Stimulated activated CD8-positive, alpha-beta memory T cell treated with anti-CD3 and anti-CD28 coated beads, Interleukin-12 subunit alpha, Interleukin-12 subunit beta, amount 100 ng/mL, for 1 hour (primary cell): ENCODE results near the gene ASAP3.

Experiments
- DNase-seq: peaks from one replicate; pipeline ENCODE4 v3.0.0-alpha.2; 2020; ENCODE audit warnings: low read depth

The ASAP3 gene

GRCh38 chr1:23477359-23478144, 6.4 kb downstream of the ASAP3 start:
- DNase-seq = no peak

GRCh38 chr1:23475641-23476040, 8.3 kb downstream of the ASAP3 start:
- DNase-seq = no peak

- DNase-seq = no peak
Observed at GRCh38 chr1:23475134-23475628, 8.8 kb downstream of the ASAP3 start.

- no peak for DNase-seq
Observed at GRCh38 chr1:23473037-23473800, 10.8 kb downstream of the ASAP3 start.

- DNase-seq = no peak
Observed at GRCh38 chr1:23472351-23473036, 11.5 kb downstream of the ASAP3 start.

- no peak for DNase-seq
Observed at GRCh38 chr1:23471473-23472075, 12.4 kb downstream of the ASAP3 start.

GRCh38 chr1:23470282-23471070, 13.5 kb downstream of the ASAP3 start:
- no peak for DNase-seq

- no peak for DNase-seq
Observed at GRCh38 chr1:23469372-23469982, 14.5 kb downstream of the ASAP3 start.

- no peak for DNase-seq
Observed at GRCh38 chr1:23466423-23466989, 17.5 kb downstream of the ASAP3 start.

GRCh38 chr1:23463286-23463685, 20.7 kb downstream of the ASAP3 start:
- no peak for DNase-seq

- DNase-seq = no peak
Observed at GRCh38 chr1:23462766-23463165, 21.2 kb downstream of the ASAP3 start.

- no peak for DNase-seq
Observed at GRCh38 chr1:23461050-23461449, 22.9 kb downstream of the ASAP3 start.

GRCh38 chr1:23460519-23460918, 23.5 kb downstream of the ASAP3 start:
- DNase-seq = no peak

- DNase-seq = no peak
Observed at GRCh38 chr1:23459338-23459757, 24.6 kb downstream of the ASAP3 start.

GRCh38 chr1:23456226-23456625, 27.8 kb downstream of the ASAP3 start:
- no peak for DNase-seq

- DNase-seq = no peak
Observed at GRCh38 chr1:23453455-23454000, 30.5 kb downstream of the ASAP3 start.

GRCh38 chr1:23452011-23452411, 32.0 kb downstream of the ASAP3 start:
- peak; percentile 15 for DNase-seq

GRCh38 chr1:23451441-23451840, 32.5 kb downstream of the ASAP3 start:
- DNase-seq = no peak

- no peak for DNase-seq
Observed at GRCh38 chr1:23450894-23451293, 33.1 kb downstream of the ASAP3 start.

- no peak for DNase-seq
Observed at GRCh38 chr1:23449958-23450357, 34.0 kb downstream of the ASAP3 start.
